NCI-H2107 (cell line): ENCODE data around the gene EPHA2.
"Not testable (repeated sequence)": the region's sequence is repeated elsewhere in the genome, so short reads cannot be mapped to it uniquely, and the experiment has no call there.

Source experiments
- DNase-seq: peaks from one replicate; lab custom pipeline; 2025; lab: John Stamatoyannopoulos, UW

Gene EPHA2

GRCh38 chr1:16155537-16156410 lies at the start of gene EPHA2:
Gene EPHA2 (minus strand): TSS chr1:16156069. CDS start chr1:16155932, 137 bp downstream.
- DNase-seq: no peak

DNA sequence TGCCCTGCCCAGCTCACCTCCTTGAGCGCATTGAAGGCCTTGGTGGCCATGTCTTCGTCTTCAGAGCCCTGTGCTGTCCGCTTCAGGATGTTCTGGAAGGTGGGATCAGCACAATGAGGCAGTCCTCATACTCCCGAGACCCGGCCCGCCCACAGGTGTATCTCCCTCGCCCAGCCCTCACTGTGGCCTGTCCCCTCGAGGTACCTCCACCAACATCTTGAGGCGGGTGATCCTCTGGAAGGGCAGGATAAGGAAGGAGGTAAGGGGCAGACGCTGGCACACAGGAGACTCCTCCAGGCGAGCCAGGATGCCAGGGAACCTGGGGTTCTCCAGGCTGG lies 49.4 kb upstream of the EPHA2 start:
- no peak for DNase-seq

DNA sequence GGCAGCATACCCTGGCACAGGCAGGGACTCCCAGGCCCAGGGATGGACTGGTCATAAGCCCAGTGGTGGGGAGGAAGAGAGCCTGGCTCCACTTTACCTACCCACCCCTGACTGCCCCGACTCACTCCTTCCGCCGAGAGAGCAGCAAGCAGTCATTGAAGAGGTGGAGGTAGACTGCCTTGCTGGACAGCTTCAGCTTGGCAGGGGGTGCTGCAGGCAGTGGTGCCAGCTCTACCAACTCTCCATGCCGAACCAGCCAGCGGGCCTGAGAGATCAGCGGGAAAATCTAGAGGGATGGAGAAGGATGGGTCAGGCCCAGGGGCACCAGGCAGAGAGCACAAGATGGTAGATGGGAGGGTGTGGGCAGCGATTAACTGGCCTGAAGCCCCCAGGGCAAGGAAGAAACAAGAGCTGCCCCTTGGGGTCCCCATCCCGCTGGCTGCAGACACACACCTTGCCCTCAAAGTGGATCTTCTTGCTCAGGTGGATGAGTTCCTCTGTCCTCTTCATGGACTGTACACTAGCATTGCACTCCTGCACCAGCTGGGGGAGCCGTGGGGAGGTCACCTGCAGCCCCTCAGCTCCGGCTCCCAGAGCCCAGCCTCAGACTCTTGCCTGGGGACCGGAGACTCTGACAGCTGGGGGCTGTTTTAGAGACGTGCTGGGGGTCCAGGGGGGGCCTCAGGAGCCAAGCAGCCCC lies 48.9 kb upstream of the EPHA2 start:
- no peak for DNase-seq

DNA sequence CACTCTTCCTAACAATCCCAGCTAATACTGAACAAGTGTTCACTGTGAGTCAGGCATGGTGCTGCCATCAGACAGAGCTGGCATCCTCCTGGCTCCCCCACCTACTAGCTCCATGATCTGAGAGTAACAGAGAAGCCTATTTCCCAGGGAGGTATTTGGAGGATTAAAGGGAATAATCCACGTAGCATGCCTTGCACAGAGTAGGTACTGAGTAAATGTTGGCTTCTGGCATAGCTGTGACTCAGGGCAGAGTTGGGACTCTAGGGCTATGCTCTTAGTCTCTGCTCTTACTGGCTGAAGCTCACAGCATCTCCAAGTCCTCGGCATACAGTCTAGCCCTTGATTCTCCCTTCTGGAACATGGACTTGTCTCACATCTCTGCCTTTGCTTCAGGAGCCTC lies 48.3 kb upstream of the EPHA2 start:
- no peak for DNase-seq

- DNase-seq: no peak
Observed at GRCh38 chr1:16203550-16203949, 47.7 kb upstream of the EPHA2 start.

GRCh38 chr1:16202281-16203210 lies 46.7 kb upstream of the EPHA2 start:
- no peak for DNase-seq

DNA sequence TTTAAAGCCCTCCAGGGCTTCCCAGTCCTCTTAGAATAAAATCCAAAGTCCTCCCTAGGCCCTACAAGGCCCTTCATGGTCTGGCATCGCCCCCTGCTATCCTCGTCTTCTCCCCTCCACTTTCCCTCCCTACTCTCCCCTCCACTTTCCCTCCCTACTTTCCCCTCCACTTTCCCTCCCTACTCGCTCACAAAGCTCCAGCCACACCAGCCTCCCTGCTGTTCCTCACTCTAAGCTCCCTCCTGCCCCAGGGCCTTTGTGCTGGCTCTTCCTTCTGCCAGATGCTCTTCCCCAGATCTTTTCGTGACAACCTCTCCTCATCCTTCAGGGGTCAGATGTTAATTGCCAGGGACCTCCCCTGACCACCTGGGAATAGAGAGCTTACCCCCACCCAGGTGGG lies 43.8 kb upstream of the EPHA2 start:
- DNase-seq: no peak

DNA sequence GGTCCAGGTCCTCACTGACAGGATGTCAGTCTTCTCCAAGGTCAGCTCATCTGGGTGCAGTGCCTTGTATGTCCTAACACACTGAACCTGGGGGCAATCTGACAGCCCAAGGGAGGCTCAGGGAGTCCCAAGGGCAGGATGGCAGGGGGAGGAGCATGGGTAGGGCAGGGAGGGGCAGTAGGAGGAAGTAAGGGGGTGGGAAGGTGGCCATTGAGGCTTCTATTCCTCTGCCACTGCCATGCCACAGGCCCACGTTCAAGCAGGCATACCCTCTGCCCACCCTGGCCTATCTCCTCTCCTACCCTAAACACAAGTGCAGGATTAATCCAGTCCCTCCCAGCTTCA lies 43.3 kb upstream of the EPHA2 start:
- no peak for DNase-seq

- no peak for DNase-seq
Observed at GRCh38 chr1:16198444-16199156, 42.7 kb upstream of the EPHA2 start.

DNA sequence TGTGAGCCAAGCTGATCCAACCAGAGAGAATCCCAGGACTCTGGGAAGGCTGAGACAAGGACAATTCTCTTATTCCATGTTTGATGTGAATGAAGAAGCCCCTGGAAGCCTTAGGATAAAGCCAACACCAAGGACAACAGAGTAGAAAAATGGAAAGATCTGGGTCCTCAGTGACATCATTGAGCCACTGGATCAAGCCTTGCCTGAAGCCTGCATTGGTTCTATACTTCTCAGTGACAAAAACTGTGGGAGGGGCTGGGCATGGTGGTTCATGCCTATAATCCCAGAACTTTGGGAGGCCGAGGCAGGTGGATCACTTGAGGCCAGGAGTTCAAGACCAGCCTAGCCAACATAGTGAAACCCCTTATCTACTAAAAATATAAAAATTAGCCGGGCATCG lies 41.0 kb upstream of the EPHA2 start:
- DNase-seq: no peak

DNA sequence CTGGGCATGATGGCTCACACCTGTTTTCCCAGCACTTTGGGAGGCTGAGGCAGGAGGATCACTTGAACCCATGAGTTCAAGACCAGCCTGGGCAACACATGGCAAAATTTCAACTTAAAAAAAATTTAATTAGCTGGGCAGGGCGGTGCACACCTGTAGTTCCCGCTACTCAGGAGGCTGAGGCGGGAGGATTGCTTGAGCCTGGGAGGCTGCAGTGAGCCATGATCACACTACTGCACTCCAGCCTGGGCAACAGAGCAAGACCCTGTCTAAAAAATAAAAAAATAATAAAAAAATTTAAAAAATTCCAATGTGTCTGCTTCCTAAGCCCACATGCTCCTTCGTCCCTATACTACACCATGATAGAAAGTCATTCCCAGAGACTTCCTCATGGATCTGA lies 40.3 kb upstream of the EPHA2 start:
- DNase-seq: not testable (repeated sequence)

DNA sequence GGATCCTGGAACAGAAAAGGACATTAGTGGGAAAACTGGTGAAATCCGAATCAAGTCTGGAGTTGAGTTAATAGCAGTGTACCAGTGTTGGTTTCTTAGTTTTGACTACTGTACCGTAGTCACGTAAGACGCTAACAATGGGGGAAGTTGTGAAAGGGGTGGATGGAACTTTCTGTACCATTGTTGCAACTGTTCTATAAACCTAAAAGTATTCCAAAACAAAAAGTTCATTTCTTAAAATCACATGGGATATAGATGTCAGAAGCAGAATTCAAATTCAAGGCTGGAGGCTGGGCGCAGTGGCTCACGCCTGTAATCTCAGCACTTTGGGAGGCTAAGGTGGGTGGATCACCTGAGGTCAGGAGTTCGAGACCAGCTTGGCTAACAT lies 39.6 kb upstream of the EPHA2 start:
- no peak for DNase-seq

- DNase-seq: no peak
Observed at GRCh38 chr1:16191916-16192546, 36.2 kb upstream of the EPHA2 start.

GRCh38 chr1:16191309-16191708 lies 35.4 kb upstream of the EPHA2 start:
- DNase-seq: no peak

DNA sequence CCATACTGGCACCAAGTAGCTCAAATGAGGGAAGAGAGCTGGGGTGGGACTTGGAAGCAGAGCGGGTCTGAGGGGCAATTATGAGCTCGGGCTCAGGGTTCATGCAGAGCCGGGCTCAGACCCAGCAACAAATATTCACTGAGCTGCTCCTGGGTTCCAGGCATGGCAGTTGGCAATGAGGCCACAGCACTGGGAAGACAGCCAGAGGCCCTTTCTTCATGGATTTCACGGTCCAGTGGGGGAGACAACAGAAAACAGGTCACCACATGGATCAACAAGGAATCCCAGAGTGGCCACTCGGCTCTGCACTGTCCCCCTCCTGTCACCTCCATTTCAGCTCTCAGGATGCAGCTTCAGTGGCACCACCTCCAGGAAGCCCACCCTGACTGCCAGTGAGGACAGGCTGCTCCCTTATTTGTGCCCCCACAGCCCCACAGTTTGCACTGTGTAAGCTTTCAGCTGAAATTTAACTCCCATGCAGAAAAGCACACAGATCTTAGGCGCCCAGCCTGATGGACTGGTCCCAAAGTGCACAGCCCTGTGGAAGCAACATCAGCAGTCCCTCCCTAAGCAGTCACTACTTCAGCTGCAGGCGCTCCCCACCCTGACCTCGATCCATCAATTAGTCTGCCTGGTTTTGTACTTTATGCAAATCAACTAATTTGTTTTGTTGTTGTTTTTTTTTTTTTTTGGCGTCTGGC lies 34.2 kb upstream of the EPHA2 start:
- DNase-seq: no peak

GRCh38 chr1:16189003-16189402 lies 33.1 kb upstream of the EPHA2 start:
- no peak for DNase-seq

DNA sequence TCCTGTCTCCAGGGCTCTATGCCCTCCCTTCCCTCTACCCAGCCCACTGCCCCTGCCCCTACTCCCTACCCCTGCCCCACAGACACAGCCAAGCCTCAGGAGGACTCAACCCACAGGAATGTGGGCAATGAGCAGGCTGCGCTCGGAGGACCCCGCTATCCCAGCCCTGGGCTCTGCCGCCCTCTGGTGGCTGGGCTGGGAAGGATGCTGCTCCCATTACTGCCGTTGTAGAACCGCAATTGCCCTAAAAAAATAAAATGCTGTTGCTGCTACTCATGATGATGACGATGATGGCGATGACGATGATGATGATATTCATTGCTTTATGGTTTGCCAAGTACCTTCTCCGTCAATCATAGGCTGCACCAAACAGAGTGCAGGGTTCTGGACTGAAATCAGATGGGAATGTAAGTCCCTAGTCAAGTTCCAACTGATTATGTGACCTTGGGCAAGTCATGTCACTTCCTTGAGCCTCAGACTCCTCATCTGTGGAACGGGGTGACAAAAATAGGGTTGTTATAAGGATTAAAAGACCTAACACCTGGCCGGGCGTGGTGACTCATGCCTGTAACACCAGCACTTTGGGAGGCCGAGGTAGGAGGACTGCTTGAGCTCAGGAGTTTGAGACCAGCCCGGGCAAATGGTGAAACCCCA lies 32.0 kb upstream of the EPHA2 start:
- peak; percentile 25 for DNase-seq

GRCh38 chr1:16186655-16187235 lies 30.9 kb upstream of the EPHA2 start:
- DNase-seq: no peak

DNA sequence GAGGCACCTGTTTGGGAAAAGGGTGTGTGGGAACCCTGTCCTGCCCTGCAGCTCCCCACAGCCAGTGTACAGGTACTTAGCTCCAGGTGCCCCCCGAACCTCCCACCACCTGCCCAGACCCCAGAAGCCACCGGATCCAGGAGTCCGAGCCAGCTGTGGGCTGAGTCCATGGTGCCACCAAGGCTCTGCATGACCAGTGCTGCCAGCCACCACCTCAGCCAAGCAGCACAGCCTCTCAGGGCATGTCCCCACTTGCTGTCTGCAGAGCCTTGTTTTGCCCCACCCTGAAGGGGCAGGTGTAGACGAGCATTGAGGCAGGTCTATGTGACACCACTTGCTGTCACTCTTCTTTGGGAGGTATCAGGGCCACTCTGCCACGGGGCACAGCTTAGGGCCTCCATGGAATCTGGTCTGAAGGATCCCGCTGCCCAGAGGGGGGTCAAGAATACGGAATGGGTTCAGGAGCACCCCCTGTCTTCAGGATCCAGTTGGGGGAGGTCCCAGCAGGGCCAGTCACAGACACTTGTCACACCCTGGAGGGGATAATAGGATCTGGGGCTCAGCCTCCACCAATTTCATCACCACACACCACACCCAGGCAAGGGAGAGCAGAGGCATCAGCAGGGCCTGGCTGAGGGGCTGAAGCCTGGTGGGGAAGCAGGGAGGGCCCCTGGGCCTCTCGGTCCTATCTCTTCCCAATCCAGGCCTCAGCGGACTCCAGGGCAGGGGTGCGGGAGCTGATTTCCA lies 28.9 kb upstream of the EPHA2 start:
- no peak for DNase-seq
